ENCODE results near the gene PKHD1.

PKHD1 gene

GRCh38 chr6:52045033-52045432 lies 42.4 kb downstream of the PKHD1 start:
- TF ChIP-seq CTCF (IDR thresholded peaks at IDR 0.05; ENCODE audit: extremely low read depth, insufficient read depth, missing control alignments), result no peak
- in situ Hi-C loops (cut with MboI; ENCODE audit: low pct_unique_long_range_greater_than_20kb, low sequenced_read_pairs, unreplicated experiment), result no loop called here
- DNase-seq (ENCODE audit: low spot score), result no peak

- TF ChIP-seq CTCF (IDR thresholded peaks at IDR 0.05; ENCODE audit: extremely low read depth, insufficient read depth, missing control alignments), result no peak
- DNase-seq (ENCODE audit: low spot score), result no peak
- in situ Hi-C loops (cut with MboI; ENCODE audit: low pct_unique_long_range_greater_than_20kb, low sequenced_read_pairs, unreplicated experiment), result no loop called here
Measured at GRCh38 chr6:52042141-52042885, 45.1 kb downstream of the PKHD1 start.

- no peak for DNase-seq (ENCODE audit: low spot score)
Measured at GRCh38 chr6:52041134-52041533, 46.3 kb downstream of the PKHD1 start.

GRCh38 chr6:52027699-52028098 lies 59.7 kb downstream of the PKHD1 start:
- DNase-seq (ENCODE audit: low spot score), result no peak
- TF ChIP-seq CTCF (IDR thresholded peaks at IDR 0.05; ENCODE audit: extremely low read depth, insufficient read depth, missing control alignments), result no peak
- in situ Hi-C loops (cut with MboI; ENCODE audit: low pct_unique_long_range_greater_than_20kb, low sequenced_read_pairs, unreplicated experiment), result no loop called here

More at GRCh38 chr6:52041134-52041533, 46.3 kb downstream of the PKHD1 start:
- TF ChIP-seq CTCF (IDR thresholded peaks at IDR 0.05; ENCODE audit: extremely low read depth, insufficient read depth, missing control alignments), result no peak
- in situ Hi-C loops (cut with MboI; ENCODE audit: low pct_unique_long_range_greater_than_20kb, low sequenced_read_pairs, unreplicated experiment), result no loop called here

- in situ Hi-C loops (cut with MboI; ENCODE audit: low pct_unique_long_range_greater_than_20kb, low sequenced_read_pairs, unreplicated experiment), result loop anchor here (25.0 kb wide), 1 partner anchor 1212 kb away; the partner anchor contains the start of gene TFAP2B
- no peak for TF ChIP-seq CTCF (IDR thresholded peaks at IDR 0.05; ENCODE audit: extremely low read depth, insufficient read depth, missing control alignments)
- no peak for DNase-seq (ENCODE audit: low spot score)
Measured at GRCh38 chr6:52024451-52025068, 62.9 kb downstream of the PKHD1 start.

GRCh38 chr6:52022675-52023074 lies 64.7 kb downstream of the PKHD1 start:
- in situ Hi-C loops (cut with MboI; ENCODE audit: low pct_unique_long_range_greater_than_20kb, low sequenced_read_pairs, unreplicated experiment), result loop anchor here (25.0 kb wide), 1 partner anchor 1210 kb away; the partner anchor contains the start of gene TFAP2B
- no peak for DNase-seq (ENCODE audit: low spot score)
- no peak for TF ChIP-seq CTCF (IDR thresholded peaks at IDR 0.05; ENCODE audit: extremely low read depth, insufficient read depth, missing control alignments)
